Left lobe of liver (tissue), 2 donors: ENCODE measurements around the gene SLC13A3. TPM values are rescaled to one million over a fixed set of nuclear protein-coding genes. Genes with fewer than 3 reads are reported as not detected.
A peak's percentile ranks its signal among the peaks of the same experiment; 100 is the strongest.

Source experiments
- ATAC-seq: fragments of 200-7000 bp; cut with Tn5 transposase; one replicate; pipeline ENCODE4 v1.9.1; 2020; ENCODE audit warnings: mild to moderate bottlenecking, moderate library complexity
- DNase-seq: peaks from one replicate; pipeline ENCODE4 v3.0.0-alpha.2; 2020; ENCODE audit warnings: low spot score
- total RNA-seq: library from RNA; stranded (reverse); gene quantifications from one replicate; pipeline ENCODE4 v1.2.1, GENCODE V29; 2021
- donor health status: DM: no; HTN: no; CAD: no; lungs with moderate emphysema.
- donor health status: DM: no; HTN: yes; CAD: no.

The SLC13A3 gene
- total RNA-seq, 1 donor from 2014 or later = 7.1 TPM

DNA sequence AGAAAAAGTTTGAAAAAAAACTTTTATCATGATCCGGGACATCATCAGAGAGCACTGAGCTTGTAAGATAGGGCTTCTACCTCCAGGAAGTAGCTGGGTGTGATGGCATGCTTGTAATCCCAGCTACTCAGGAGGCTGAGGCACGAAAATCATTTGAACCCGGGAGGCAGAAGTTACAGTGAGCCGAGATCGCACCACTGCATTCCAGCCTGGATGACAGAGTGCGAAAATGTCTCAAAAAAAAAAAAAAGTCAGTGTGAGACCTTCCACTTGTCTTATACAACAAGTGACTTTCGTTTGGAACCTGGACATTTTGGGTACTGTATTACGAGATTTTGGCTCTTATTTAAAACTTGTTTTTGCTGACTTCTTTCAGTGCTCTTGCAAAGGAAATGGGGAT, 5.9 kb upstream of the SLC13A3 start:
- ATAC-seq (no peak), DNase-seq (no peak)

DNA sequence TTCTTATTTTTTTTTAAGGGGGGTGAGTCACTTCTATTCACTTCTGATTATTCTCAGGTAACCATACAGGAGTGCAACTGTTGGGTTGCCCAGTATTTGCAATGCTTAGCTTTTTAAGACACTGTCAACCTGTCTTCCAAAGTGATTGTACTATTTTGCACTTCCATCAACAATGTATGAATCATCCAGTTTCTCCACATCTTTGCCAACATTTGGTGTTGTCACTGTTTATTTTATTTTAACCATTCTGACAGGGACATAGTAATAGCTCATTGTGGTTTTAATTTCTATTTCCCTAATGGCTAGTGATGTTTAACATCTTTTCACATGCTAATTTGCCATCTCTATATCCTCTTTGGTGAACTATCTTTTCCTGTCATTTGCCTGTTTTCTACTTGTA, 1.4 kb upstream of the SLC13A3 start:
- DNase-seq = no peak
- ATAC-seq = no peak

DNA sequence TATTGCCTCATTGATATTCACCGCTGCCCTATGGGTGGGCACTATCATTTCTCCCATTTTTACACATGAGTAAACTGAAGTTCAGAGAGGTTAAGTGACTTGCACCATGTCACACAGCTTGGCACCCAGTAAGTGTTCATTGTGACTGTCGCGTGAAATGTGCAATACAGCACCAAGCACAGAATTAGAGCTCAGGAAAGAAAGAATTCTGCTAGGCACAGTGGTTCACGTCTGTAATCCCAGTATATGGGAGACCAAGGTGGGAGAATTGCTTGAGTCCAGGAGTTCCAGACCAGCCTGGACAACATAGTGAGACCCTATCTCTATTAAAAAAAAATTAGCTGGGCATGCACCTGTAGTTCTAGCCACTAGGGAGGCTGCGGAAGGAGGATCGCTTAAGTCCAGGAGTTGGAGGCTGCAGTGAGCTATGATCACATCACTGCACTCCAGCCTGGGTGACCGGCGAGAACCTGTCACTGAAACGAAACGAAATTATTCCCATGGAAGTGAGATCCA, 626 bp downstream of the SLC13A3 start:
- ATAC-seq = peak; percentile 30
- DNase-seq = no peak

- no peak for ATAC-seq
- no peak for DNase-seq
These were observed 1.2 kb downstream of the SLC13A3 start for GRCh38 chr20:46649965-46650542.

GRCh38 chr20:46649650-46649949, 1.7 kb downstream of the SLC13A3 start:
- DNase-seq (no peak), ATAC-seq (no peak)

DNA sequence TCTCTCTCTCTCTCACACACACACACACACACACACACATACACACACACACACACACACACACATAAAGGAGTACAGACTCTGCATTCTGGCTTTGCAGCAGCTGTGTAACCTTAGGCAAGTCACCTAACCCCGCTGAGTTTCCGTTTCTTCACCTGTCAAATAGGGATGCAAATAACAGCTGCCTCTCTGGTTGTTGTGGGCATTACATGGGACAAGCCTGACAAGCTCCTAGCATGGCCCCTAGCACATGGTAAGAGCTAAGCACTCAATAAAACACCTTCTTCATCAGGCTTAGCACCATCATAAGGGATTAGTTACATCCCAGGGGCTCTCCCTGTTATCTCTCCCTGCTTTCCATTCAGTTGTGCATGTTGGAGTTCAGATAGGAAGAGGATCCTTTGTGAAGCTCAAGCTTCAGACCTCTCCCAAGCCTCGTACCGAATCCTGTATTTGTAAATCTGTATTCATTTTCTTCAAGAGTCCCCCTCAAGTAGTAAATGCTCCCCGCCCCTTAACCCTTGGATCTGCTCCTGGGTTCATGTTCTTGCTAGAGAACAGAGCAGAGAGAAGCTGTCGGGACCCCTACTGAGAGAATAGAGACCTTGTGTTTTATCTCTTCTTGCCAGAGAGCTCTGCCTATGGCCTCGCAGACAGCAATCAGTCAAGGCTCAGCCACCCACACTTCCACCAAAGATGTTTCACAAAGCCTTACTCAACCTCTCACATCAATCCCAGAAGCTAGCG, 2.2 kb downstream of the SLC13A3 start:
- DNase-seq (no peak), ATAC-seq (no peak)

GRCh38 chr20:46647469-46647868, 3.8 kb downstream of the SLC13A3 start:
- ATAC-seq (no peak), DNase-seq (no peak)

DNA sequence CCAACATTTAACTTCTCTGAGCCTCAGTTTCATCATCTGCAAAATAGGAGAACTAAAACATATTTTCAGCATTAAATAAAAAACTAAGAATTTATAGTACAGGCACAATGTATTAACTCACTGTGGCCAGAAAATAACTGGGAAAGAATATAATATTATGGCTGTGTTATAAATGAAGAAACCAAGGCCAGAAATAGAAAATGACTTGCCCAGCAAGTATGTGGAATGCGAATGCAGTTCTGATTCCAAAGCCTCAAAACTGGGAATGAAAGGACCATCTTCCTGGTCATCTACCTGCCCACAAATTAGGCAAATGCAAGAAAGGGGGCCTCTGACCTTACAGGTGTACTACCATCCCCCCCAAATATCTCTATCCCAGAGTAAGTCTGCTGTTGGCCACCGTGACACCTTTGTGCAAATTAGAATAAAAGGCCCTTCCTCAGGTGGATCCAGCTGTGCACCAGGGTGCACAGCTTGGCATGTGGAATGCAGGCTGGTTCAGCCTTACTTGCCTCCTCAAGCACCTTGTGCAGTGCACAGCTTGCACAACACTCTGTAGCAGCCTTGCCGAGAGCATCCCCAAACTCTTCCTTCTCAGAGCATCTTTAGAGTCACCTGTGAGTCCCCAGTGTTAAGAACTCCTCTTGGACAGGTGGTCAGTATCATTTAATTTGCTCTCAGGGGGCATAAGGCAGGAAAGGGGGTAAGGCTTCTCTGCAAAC, 4.4 kb downstream of the SLC13A3 start:
- ATAC-seq = no peak
- DNase-seq = no peak

GRCh38 chr20:46646122-46646521, 5.1 kb downstream of the SLC13A3 start:
- ATAC-seq = no peak
- DNase-seq = no peak

GRCh38 chr20:46644733-46645132, 6.5 kb downstream of the SLC13A3 start:
- ATAC-seq = no peak

GRCh38 chr20:46644160-46644559, 7.1 kb downstream of the SLC13A3 start:
- DNase-seq (no peak), ATAC-seq (no peak)

More at GRCh38 chr20:46644733-46645132, 6.5 kb downstream of the SLC13A3 start:
- no peak for DNase-seq

GRCh38 chr20:46642969-46643343, 8.3 kb downstream of the SLC13A3 start:
- no peak for DNase-seq
- ATAC-seq = no peak

GRCh38 chr20:46642265-46642968, 8.8 kb downstream of the SLC13A3 start:
- peak; percentile 62 for ATAC-seq
- peak; percentile 62 for DNase-seq

DNA sequence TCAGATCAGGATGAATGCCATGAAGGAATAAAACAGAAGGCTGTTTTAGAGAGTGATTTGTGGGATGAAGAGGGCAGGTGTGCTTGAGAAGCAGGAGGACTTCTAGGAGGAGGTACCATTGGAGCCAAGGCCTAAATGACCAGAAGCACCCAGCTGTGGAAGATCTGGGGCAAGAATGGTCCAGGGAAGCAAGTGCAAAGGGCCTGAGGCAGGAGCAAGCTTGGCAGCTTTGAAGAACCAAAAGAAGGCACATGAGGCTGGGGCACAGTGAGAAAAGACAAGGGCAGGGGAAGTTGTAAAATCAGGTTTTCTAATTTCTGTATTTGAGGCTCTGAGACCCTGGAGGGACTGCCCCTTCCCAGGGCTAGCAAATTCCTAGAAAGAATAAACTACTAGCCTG, 9.8 kb downstream of the SLC13A3 start:
- DNase-seq (no peak), ATAC-seq (no peak)

GRCh38 chr20:46640536-46641311, 10.5 kb downstream of the SLC13A3 start:
- DNase-seq = peak; percentile 89
- peak; percentile 85 for ATAC-seq

DNA sequence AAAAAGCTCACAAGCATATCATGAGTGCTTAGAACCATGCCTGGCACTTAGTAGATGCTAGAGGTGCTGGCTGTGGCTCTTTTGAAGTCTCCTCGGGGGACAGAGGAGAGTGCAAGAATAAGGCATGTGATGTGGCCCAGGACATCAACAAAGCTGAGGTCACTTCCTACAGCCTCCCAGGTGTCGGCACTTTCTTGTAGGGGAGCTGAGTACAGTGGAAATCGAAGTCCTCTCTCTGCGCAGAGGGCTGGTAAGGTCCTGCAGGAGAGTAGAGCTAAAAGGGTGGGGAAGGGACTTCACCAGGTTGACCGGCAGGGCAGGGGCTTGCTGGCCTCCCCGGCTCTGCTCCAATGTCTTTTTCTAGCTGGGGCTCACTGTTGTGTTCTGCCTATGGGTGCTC, 11.2 kb downstream of the SLC13A3 start:
- DNase-seq (no peak), ATAC-seq (no peak)

DNA sequence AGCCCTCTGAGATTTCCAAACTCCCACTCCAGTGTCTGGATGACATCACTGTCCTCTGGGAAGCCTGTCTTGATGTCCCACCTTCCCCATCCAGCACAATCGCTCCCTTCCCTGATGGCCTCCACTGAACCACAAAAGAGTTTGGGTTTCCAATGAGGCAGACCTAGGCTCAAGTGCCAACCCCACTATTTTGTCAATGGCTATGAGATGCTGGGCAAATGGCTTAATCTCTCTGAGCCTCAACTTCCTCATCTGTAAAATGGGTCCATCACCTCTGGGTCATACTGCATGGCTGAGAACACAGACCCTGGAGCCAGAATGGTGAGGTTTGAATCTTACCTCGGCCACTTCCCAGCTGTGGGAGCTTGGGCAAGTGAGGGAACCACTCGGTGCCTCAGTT, 11.7 kb downstream of the SLC13A3 start:
- no peak for ATAC-seq

DNA sequence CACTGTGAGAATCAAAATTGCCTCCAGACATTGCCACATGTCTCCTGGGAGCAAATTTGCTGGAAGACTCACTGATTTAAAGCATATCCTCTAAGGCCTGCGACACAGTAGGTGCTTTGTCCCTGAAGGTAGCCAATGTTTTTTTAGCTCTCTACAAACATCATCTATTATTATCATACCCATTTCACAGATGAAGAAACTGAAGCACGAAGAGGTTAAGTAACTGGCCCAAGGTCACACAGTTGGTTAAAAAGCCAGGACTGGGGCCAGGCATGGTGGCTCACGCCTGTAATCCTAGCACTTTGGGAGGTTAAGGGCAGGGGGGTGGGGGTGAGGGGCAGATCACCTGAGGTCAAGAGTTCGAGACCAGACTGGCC, 12.4 kb downstream of the SLC13A3 start:
- no peak for DNase-seq
- no peak for ATAC-seq

More for the DNA sequence above, 11.7 kb downstream of the SLC13A3 start:
- no peak for DNase-seq

DNA sequence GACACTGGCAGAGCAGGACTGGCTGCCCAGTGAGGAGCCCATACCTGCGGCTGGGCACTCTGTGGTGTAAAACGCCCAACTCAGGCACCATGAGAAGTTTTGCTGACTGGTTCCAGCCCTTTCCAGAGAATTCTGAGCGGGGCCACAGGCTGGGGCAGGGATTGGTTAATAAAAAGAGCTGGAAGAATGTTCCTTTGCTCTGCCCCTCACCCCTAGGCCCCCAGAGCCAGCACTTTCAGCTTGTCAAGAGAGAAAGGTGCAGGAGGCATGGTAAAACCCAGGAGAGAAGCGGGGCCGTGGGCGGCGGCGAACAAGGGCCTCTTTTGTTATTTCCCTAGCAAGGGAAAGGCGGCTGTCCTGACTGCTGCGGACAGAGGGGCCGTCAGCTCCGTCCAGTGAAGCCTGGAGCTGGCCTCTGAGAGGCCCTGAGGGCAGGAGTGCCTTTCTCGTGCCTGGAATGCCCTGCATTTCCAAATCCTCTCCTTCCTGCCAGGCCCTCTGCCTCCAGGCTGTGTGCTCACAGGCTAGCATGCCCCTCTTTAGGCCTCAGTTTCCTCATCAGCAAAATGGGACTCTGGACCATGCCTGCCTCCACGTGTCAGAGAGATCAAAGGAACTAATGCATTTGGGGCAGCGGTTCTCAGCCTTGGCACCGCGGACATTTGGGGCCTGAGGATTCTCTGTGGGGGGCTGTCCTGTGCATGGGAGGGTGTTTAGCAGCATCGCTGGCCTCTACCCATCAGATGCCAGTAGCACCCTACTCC, 12.9 kb downstream of the SLC13A3 start:
- ATAC-seq (no peak), DNase-seq (no peak)
